Stimulated activated CD4-positive, alpha-beta T cell treated with anti-CD3 and anti-CD28 coated beads, Interleukin-2, amount 100 ng/mL, for 24 hours (primary cell): ENCODE measurements around the gene RSPO3.

ENCODE experiments used
- DNase-seq, 2 donors: peaks; one replicate each; pipeline ENCODE4 v3.0.0-alpha.2; 2020

Gene RSPO3

DNA sequence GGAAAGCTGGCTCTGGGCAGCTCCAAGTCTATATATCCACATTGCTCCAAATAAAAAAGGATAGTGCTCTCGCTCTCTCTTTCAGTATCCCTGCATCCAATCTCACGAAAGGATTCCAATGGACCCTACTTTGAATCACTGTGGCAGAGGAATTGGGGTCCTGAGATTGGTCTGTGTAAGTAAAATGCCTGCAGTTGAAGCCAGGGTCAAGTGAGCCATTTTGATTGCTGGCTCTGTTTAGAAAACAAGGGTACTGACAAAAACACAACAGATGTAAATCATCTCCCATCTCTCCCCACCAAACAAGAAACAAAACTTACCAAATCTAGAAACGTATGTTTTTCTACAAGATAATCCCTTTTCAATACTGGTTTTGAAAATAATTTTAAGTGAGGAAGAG, 45.6 kb downstream of the RSPO3 start:
- DNase-seq, result no peak

GRCh38 chr6:127164565-127164964, 46.1 kb downstream of the RSPO3 start:
- DNase-seq, result no peak

GRCh38 chr6:127173156-127173940, 54.9 kb downstream of the RSPO3 start:
- DNase-seq, result no peak

GRCh38 chr6:127176146-127176545, 57.7 kb downstream of the RSPO3 start:
- no peak for DNase-seq

- no peak for DNase-seq
Observed at GRCh38 chr6:127177030-127177922, 58.8 kb downstream of the RSPO3 start.

DNA sequence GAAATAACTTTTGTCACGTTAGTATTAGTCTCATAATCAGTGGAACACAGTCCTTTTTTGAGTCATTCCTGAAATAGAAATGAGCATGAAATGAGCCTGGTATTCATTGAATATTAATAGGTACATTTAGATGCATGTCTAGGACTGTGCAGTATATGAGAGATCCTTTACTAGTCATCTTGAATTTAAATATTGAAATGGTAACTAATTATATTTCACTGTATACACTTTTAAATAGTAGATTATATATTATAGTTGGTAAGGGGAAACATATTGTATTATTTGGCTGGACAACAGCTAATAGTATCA, 59.4 kb downstream of the RSPO3 start:
- no peak for DNase-seq

DNA sequence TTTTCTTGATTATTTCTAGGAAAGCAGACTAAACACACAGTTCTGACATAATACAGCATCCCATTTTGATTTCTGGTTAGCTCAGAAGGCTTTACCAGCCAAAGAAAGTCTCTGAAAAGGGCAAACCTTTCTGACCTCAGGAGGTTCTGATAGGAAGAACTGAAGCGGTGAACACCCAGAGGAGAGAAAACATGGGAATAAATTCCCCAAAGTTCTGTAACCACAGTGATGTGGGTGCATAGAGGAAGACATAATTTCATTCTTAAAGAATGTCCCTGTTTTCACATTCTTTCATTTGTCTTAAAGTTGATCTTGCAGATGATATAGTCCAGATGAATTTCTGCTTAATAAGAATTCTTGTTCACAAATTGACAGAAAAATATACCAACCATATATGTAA, 60.3 kb downstream of the RSPO3 start:
- no peak for DNase-seq

GRCh38 chr6:127180426-127180825, 62.0 kb downstream of the RSPO3 start:
- no peak for DNase-seq

DNA sequence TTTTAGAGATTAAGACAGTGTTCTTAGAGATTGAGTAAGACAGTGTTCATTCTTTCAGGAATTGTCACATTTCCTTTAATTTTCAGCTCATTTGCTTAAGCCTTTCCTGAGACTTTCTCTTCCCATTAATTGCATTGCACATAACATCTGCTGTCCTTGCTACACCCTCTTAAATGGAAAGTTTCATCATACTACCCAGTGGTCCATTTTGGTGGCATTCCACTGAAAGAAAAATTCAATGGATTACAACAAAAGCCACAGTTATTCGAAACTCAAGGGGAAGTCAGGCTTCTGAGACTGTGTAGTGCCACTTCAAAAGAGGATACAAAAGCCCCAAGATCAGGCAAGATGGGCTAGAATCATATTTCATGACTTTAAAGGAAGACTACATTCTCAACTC, 64.0 kb downstream of the RSPO3 start:
- no peak for DNase-seq

DNA sequence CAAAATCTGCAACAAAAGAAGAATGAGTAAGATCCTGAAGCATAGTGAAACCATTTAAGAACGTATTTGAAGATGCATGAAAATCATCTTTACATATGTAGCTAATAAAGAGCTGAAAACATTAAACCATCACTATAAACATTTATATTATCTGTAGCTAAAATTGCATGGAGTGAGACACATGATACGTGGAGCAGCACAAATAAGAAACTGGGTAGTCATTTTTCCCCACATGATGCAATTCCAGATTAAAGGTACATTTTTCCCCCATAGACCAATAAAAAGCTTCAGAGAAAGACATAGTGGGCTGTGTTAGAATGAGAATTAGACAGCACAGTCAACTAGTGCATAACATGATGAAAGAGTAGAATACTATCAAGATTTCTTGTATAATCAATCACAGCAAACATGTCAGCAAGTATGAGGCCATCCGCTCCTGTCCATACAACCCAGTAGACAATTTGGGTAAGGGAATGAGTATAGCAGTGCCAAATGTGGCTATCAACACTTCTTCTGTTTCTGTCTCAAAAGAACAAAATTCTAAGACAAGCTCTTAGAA, 67.0 kb downstream of the RSPO3 start:
- no peak for DNase-seq

- DNase-seq, result peak; percentile 72 to 79
Observed at GRCh38 chr6:127186889-127187288, 68.4 kb downstream of the RSPO3 start.

DNA sequence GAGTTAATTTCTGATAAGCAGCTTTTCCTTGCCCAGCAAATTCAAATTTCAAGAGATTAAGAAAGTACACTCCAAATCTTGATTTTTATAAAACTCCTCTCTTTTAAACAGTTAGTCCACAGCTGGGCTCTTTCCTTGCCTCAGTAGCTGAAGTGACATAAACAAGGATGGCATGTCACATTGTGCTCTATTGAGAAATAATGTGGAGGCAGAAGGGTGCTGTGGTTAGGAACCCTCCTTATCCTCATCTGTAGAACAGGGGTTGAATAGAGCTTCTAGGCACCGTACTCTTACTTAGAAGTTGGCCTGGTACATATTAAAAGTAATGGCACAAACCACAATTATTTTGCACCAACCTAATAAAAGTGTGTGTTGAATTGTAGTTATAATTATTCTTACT, 70.3 kb downstream of the RSPO3 start:
- DNase-seq, result no peak

- no peak for DNase-seq
Observed at GRCh38 chr6:127190552-127190951, 72.1 kb downstream of the RSPO3 start.

DNA sequence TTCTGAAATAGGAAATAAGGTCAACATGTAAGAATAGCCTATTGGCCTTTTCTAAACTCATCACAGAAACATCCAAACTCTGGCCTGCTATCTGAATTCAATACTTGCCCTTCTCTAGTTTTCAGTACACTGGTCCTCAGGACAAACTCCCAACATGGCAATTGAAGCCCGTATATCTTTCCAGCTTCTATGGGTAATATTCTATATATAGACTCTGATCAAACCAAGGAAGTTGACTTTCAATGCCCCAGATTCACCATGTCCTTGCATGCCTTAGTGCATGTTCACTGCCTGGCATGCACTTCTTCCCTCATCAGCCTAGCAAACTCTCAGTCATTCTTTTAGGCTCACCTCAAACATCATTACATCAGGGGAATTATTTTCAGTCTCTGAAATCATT, 73.2 kb downstream of the RSPO3 start:
- DNase-seq, result no peak

DNA sequence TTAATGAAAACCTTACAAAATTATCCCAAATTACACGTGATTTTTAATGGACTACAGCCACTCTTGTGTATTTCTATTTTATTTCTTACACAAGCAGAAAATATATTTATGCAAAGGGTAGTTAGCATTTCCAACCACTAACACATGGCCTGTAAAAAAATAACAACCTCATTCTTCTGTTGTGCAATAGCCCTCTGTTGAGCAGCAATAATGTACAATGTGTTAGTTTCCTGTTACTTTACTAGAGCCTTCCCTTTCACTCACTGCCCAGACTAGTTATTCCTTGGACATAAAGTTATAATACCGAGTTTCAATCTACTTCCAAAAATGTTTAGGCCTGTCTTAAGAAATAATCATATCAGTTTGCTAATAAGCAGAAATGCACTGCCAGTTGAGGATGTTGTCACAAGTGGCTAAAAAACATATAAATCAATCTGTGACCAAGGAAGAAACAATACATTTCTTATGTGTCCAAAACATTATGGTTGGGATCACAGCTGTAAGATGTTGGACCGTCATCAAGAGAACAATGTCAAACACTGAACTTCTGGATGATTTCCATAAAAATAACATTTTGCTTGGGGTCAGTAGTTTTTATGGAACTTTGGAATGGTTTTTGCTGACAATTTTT, 74.6 kb downstream of the RSPO3 start:
- DNase-seq, result no peak

GRCh38 chr6:127195833-127196232, 77.4 kb downstream of the RSPO3 start:
- DNase-seq, result no peak

DNA sequence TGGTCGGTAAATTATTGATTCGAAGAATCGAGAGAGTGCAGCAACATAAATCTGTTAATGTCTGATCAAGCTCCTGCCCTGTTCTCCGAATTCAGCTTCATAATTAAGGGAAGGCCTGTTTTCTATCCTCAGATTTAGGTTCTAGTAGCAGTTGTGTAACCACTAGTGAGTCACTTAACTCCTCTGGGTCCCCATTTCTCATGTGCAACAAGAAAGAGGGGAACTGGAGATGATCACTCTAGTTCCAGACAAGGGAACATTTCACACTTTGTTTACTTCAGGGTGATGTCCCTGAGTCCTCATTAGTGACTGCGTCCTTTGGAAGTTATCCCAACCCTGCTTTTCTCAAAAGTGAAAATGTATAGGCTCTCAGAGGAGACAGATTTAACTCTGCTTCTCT, 80.1 kb downstream of the RSPO3 start:
- no peak for DNase-seq

GRCh38 chr6:127199470-127199869, 81.0 kb downstream of the RSPO3 start:
- no peak for DNase-seq

GRCh38 chr6:127200114-127200513, 81.6 kb downstream of the RSPO3 start:
- DNase-seq, result no peak

- DNase-seq, result no peak
Observed at GRCh38 chr6:127201321-127201720, 82.8 kb downstream of the RSPO3 start.

- no peak for DNase-seq
Observed at GRCh38 chr6:127202676-127203075, 84.2 kb downstream of the RSPO3 start.

DNA sequence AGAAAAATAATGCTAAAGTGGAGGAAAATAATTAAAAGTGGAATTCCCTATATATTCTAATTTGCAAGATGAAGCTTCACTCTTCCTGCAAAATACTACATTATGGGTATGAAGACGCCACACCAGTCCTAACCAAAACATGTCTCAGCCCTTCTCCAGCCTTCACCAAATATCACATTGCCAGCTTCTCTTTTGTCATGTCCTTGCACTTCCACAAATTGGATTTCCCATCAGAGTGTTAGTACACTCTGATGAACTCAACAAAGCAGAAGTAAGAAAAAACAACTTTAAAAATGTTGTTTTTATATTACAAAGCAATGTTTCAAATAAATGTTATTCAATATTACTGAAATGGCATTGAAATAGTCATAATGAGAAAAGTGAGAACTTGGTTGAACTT, 85.8 kb downstream of the RSPO3 start:
- no peak for DNase-seq

DNA sequence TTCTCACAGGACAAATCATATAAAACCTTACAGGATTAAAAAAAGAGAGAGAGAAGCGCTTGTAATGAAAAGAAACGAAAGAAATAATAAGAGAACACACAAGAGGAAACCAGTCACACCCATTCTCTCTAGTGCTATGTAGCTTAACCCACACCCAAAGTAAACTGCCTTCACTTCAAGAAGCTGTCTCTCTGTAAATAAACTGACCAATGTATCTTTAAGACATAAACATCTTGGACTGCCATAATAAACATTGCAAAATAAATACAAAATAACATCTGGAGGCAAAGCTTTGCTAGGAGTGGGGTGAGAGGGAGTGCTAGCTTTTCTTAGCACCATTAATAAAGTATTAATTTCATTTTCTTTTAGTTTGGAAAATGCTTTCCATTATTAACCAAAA, 86.6 kb downstream of the RSPO3 start:
- DNase-seq, result no peak
